Activated CD8-positive, alpha-beta memory T cell treated with anti-CD3 and anti-CD28 coated beads, Interleukin-2, amount 50 U/mL, for 24 hours (primary cell): ENCODE results near the gene CACNA1S.

Source experiments
- DNase-seq: peaks from one replicate; pipeline ENCODE4 v3.0.0-alpha.2; 2020; ENCODE audit errors: extremely low read depth

CACNA1S gene

GRCh38 chr1:201062511-201063091 lies 49.6 kb downstream of the CACNA1S start:
- no peak for DNase-seq

GRCh38 chr1:201061886-201062285 lies 50.3 kb downstream of the CACNA1S start:
- DNase-seq: no peak

- DNase-seq: no peak
Observed at GRCh38 chr1:201061049-201061448, 51.2 kb downstream of the CACNA1S start.

GRCh38 chr1:201060586-201060985 lies 51.6 kb downstream of the CACNA1S start:
- no peak for DNase-seq

- no peak for DNase-seq
Observed at GRCh38 chr1:201059871-201060555, 52.2 kb downstream of the CACNA1S start.

- DNase-seq: no peak
Observed at GRCh38 chr1:201059401-201059800, 52.8 kb downstream of the CACNA1S start.

- DNase-seq: no peak
Observed at GRCh38 chr1:201054091-201054543, 58.1 kb downstream of the CACNA1S start.

GRCh38 chr1:201053155-201053860 lies 58.9 kb downstream of the CACNA1S start:
- no peak for DNase-seq

- no peak for DNase-seq
Observed at GRCh38 chr1:201051399-201051798, 60.8 kb downstream of the CACNA1S start.

- no peak for DNase-seq
Observed at GRCh38 chr1:201050515-201051277, 61.5 kb downstream of the CACNA1S start.

- no peak for DNase-seq
Observed at GRCh38 chr1:201049248-201049831, 62.9 kb downstream of the CACNA1S start.

GRCh38 chr1:201048521-201048920 lies 63.7 kb downstream of the CACNA1S start:
- no peak for DNase-seq

- DNase-seq: no peak
Observed at GRCh38 chr1:201044119-201044518, 68.1 kb downstream of the CACNA1S start.

- no peak for DNase-seq
Observed at GRCh38 chr1:201042779-201043461, 69.3 kb downstream of the CACNA1S start.

GRCh38 chr1:201041011-201041410 lies 71.2 kb downstream of the CACNA1S start:
- DNase-seq: no peak

- DNase-seq: no peak
Observed at GRCh38 chr1:201039876-201040275, 72.3 kb downstream of the CACNA1S start.

- no peak for DNase-seq
Observed at GRCh38 chr1:201039418-201039817, 72.8 kb downstream of the CACNA1S start.

GRCh38 chr1:201038186-201038876 lies 73.9 kb downstream of the CACNA1S start:
- no peak for DNase-seq

- DNase-seq: no peak
Observed at GRCh38 chr1:201036188-201036842, 75.9 kb downstream of the CACNA1S start.

- DNase-seq: no peak
Observed at GRCh38 chr1:201034671-201035070, 77.6 kb downstream of the CACNA1S start.
